H1 (cell line): ENCODE results near the gene ANKRD2. TPM values are rescaled to one million over a fixed set of nuclear protein-coding genes. Genes with fewer than 3 reads are reported as not detected.

Experiments
- CBX5 ChIP-seq: fragments of 300-800, 300-1000 bp; sonication (generic); IDR thresholded peaks from 2 replicates; pipeline ENCODE4 v1.7.1; 2016; ENCODE audit warnings: antibody characterized with exemption, low read length, low read depth
- POU5F1 ChIP-seq: IDR thresholded peaks from 2 replicates; pipeline ENCODE4 v1.6.1; 2011; ENCODE audit warnings: low read depth, mild to moderate bottlenecking, low read length, moderate library complexity
- RBBP5 ChIP-seq: IDR thresholded peaks from 2 replicates; pipeline ENCODE4 v1.7.1; 2012; ENCODE audit warnings: low read depth, mild to moderate bottlenecking, inconsistent platforms, low read length, moderate library complexity, borderline replicate concordance
- polyA plus RNA-seq, 7 experiments: library from polyadenylated mRNA; depleted of rRNA in 3 of 7; stranded (reverse) in 5 of 7; unstranded in 2 of 7; fragments of >200 nt in 5 of 7; fragments of 200-250 nt in 2 of 7; gene quantifications; 1 replicate in 5 of 7; 2 replicates in 1 of 7; 4 replicates in 1 of 7; pipeline versions ENCODE4 v1.2.1 to v1.2.3, GENCODE V29; 2011 to 2013; ENCODE audit warnings: missing spikeins in 2 of 7, mixed read lengths in 2 of 7
- total RNA-seq: library from RNA; stranded (reverse); fragmentation: NEBNext Ultra II Directional; extraction: Animal tissue kit (Norgen Biotek cat#: 25700); gene quantifications from 2 replicates; pipeline ENCODE4 v1.2.1, GENCODE V29; 2021
- TF ChIP-seq, protein P1 (sequence below): IDR thresholded peaks from 2 replicates; pipeline ENCODE4 v1.6.1; 2012; ENCODE audit warnings: inconsistent platforms

The ANKRD2 gene
- total and polyA plus RNA-seq, 2 of the 8 experiments (the other 6 are each of a cell fraction or from before 2014, with no cell fraction given), result not detected

DNA sequence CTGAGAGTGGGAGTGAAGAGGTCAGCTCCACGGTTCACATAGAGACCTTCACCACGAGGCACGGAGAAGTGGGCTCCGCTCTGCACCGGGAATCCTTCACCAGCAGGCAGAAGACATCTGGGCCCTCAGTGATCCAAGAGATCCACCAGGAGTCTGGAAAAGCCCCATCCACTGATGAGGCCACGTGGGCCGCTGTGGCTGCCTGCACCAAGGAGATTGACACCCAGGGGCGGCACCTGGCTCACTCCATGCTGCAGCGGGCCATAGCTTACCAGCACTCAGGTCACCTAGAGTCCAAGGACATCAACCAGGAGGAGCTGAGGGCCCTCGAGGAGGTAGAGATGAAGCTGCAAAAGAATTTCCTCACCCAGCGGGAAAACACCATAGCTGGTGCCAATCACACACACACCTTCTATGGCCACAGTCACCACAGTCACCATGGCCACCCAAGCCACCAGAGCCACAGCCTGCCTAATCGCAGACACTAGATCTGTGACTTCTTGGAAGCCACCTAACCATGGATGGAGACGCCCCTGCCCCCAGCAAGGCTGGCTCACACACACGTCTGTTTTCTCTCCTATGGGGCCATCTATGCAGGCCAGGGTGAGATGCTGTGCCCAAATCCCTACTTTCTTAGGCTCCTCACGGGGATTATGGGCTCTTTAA is 17.6 kb downstream of the ANKRD2 start (continued):
- no peak for TF ChIP-seq RBBP5
- TF ChIP-seq CBX5, result no peak
- TF ChIP-seq, protein P1, sequence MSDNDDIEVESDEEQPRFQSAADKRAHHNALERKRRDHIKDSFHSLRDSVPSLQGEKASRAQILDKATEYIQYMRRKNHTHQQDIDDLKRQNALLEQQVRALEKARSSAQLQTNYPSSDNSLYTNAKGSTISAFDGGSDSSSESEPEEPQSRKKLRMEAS, result no peak
- no peak for TF ChIP-seq POU5F1
